Left hindlimb (tissue), 1 donor: ENCODE results near the gene FAM118B.

ENCODE experiments used
- DNase-seq: peaks from one replicate; pipeline ENCODE4 v3.0.0-alpha.2; 2018

Gene FAM118B

GRCh38 chr11:126186708-126187529, 24.7 kb upstream of the FAM118B start:
- no peak for DNase-seq

- DNase-seq, result no peak
Measured at GRCh38 chr11:126188332-126189108, 23.1 kb upstream of the FAM118B start.

DNA sequence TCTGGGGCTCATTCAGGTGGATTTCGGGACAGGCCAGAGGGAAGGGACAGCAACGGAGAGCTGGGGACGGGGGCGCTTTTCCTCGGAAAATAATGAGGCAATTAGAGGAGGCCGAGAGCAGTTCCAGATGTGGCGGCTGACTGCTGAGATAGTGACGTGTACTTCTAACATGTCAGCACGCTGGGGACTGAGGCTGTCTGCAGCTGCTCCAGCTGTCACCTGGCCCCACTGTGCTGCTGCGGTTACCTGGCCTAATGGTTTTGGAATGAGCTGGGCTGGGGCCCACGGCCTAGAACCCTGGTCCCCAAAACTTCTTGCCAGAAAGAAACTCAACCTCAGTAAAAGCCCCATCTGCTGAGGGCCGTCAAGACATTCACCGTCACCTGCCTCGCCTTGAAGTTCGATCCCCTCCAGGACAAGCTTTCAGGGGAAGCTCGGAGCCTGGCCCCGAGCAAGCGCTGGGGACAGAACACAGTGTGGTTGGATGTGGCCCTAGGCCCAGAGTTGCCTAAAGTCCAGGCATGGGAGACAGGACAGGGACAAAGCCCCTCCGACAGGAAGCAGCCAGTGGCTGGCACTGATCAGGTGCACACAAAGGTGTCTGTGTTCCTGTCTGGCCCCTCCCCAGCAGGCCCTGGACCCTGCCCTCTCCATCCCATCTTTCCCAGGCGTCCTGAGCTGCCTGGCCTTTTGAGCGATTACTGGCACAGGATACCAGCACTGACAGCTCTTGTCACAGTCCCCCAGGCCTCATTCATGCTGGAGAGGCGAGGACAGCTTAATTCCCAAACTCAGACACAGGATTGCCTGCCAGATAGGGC, 22.3 kb upstream of the FAM118B start:
- no peak for DNase-seq

GRCh38 chr11:126190792-126191191, 20.8 kb upstream of the FAM118B start:
- DNase-seq, result no peak

- DNase-seq, result no peak
Measured at GRCh38 chr11:126191379-126192073, 20.1 kb upstream of the FAM118B start.

GRCh38 chr11:126192361-126192760, 19.2 kb upstream of the FAM118B start:
- DNase-seq, result no peak

DNA sequence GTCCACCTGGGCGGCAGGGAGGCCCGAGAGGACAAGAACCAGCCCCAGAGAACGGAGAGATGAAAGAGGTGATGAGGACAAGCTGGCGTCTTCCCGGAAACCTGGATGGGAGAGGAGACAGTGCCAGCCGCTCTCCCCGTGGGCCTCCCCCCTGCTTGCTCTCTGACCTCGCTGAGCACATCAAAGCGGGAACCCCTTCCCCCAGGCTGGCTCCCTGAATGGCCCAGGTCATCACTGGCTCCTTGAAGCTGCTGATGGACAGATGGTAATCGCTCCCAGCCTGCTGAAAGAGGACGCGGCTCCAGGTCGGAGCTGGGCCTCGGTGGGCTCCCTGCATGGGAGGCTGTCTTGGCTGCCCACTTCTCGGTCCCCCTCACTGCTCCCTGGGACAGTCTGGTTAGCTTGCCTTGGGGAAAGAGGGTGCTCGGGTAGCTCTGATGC, 18.5 kb upstream of the FAM118B start:
- no peak for DNase-seq

DNA sequence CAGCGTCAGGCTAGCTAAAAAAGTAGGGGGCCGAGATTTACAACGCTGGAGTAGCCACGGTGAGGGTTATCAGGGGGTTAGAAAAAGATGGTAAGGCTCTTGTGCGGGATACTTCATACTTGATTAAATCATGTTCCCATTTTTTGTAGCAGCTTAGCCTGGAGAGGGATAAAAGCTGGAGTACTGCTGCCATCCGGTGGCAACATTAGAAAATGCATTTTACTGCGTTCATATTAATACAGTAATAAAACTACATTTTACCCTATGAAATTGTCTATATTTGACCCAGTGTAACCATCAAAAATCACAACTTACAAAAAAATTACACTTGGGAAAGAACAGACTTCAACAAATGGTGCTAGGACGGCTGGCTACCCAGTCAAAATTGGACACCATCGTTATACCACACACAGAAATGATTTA, 17.4 kb upstream of the FAM118B start:
- peak; percentile 66 for DNase-seq

DNA sequence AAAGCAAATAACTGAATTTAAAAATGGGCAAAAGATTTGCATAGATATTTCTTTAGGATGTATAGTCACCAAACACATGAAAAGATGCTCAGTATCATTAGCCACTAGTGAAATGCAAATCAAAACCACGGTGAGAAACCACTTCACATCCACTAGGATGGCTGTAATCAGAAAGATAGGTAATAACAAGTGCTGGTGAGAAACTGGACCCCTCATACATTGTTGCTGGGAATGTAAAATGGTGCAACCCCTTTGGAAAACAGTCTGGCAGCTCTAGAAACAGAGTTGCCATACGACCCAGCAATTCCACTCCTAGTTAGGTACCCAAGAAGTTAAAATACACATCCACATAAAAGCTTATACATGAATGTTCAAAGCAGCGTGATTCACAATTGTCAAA, 16.5 kb upstream of the FAM118B start:
- DNase-seq, result no peak

DNA sequence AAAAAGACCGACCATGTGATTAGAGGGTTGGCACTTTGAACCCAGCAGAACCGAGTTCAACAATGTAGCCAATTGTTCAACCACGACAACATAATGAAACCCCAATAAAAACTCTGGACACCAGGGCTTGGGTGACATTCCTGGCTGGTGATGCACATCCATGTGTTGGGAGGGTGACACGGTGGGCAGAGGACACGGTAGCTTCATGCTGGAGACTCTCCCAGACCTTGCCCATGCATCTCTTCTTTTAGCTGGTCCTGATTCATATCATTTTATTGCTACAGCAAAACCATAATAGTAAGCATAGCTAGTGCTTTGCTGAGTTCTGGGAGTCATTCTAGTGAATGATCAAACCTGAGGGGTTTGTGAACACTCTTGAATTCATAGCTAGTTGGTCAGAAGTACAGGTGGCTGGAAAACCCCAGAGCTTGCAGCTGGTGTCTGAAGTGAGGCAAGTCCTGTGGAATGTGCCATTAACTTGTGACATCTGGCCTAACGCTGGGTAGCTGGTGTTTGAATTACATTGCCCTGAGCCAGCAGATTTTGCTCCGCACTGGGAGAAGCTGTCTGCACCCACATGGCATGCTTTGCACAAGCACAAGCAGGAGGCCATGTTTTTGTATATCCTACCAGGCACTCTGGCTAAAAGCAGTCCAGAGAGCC, 14.2 kb upstream of the FAM118B start:
- no peak for DNase-seq

GRCh38 chr11:126198648-126199047, 12.9 kb upstream of the FAM118B start:
- DNase-seq, result no peak

GRCh38 chr11:126202646-126203359, 8.8 kb upstream of the FAM118B start:
- no peak for DNase-seq

- no peak for DNase-seq
Measured at GRCh38 chr11:126205359-126205758, 6.2 kb upstream of the FAM118B start.

- no peak for DNase-seq
Measured at GRCh38 chr11:126207896-126208295, 3.7 kb upstream of the FAM118B start.

- DNase-seq, result no peak
Measured at GRCh38 chr11:126210871-126211235, 729 bp upstream of the FAM118B start.

DNA sequence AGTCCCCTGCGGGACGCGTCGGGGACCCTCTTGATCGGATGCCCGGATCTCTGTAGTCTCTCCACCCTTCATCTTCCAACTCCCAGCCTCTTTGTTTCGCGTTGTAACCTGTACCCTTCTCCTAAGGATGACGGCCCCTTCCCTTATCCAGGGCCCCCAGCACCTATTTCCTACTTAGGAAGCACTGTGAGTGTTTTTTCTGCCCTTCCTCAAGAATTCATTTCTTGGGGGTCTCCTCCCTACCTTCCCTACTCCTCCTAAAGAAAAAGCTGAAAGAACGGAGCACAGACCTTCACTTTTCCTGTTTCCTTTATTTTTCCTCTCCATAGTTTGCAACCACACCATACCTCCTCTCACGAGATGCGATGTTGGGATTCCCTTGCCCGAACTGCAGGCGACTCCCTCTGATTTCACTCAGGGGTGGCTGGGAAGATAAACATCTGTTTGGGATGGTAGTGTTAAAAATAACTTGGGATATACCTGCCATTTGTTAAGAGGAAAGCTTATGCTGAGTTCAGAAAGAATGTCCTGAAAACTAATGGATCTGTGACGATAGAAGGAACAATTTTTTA, 593 bp downstream of the FAM118B start:
- no peak for DNase-seq

DNA sequence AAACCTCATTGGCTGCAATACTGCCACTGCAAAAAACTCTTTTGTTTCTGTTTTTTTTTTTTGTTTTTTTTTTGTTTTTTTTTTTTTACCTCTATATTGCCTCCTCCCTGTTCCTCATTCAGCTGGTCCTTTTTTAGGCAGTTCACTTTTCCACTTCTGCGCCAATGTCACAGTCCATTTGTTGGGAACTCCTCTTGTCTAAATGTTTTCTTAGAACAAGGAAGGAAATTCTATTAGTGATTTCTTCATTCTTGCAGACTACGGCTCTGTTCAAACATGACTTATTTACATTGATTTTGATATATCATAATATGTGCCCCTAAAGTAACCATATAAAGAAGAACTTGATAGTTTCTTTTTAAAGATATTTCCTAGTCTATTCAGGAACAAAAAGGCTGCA, 2.9 kb downstream of the FAM118B start:
- no peak for DNase-seq

GRCh38 chr11:126214841-126215240, 3.3 kb downstream of the FAM118B start:
- DNase-seq, result no peak

GRCh38 chr11:126216526-126217305, 5.1 kb downstream of the FAM118B start:
- no peak for DNase-seq

DNA sequence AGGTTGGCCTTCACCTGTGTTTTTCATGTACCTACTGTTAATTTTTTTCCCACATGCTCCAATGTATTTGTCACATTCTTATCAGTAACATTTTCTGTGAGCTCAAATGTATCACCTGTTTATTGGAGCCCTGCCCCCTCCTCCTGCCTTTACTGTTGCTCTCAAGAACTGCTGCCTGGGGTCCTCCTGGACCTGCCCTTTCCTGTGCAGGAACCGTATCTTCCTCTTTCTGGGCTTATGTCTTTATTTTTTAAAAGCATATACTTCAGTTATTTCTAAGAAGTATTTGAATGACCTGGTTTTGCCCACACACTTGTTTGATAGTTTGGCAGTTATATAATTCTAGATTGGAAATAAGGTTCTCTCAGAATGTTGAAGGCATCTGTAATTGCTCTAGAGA, 5.9 kb downstream of the FAM118B start:
- no peak for DNase-seq
